HG03378 (cell line): ENCODE measurements around the gene PCDHGA12.
A peak's percentile ranks its signal among the peaks of the same experiment; 100 is the strongest.

Experiments used
- ATAC-seq: cut with Tn5 transposase; IDR thresholded peaks from one replicate; pipeline ENCODE4 v1.9.1; 2021; ENCODE audit warnings: mild to moderate bottlenecking, moderate library complexity; ENCODE audit not compliant: unreplicated experiment

Gene PCDHGA12

DNA sequence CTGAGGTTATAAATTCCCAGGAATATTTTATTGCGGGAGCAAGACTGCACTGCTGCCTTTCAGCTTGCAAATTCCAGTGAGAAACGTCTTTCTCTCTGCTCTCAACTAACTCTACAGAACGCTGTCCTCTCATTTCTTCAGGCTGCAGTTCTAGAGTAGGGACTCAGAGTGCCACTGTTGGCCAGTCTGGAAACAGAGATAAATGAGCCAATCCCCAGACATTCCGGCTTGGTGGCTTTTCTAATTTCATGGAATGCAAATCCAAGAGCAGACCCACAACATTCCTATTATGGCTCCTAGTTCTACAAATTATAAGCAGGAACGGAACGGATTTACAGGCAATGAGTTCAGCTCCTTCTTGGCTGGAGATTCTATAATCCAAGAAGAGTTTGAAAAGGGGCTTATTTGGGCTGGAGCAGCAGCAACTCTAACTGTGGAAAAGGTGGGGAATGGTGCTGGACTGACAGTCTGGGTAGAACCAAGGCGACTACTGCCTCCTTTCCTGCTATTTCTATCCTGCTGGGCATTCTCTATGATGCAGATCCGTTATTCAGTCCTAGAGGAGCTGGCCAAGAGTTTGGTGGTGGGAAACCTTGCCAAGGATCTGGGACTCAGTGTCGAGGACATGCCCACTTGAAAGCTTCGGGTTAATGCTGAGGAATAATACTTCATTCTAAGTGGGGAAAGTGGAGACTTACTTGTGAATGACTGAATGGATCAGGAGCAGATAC, 9.3 kb downstream of the PCDHGA12 start:
- no peak for ATAC-seq

DNA sequence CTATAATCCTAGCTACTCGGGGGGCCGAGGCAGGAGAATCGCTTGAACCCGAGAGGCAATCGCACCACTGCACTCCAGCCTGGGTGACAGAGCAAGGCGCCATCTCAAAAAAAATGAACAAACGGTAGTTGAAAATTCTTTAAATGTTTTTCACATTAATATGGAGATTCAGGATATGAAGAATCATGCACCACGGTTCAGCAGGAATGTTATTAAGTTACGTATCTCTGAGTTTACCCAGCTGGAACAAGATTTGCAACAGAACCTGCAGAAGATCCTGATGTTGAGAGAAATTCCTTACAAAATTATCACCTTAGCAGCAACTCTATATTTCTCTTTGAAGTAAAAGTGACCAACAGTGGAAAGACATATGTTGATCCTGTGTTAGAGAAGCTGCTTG, 10.0 kb downstream of the PCDHGA12 start:
- no peak for ATAC-seq

DNA sequence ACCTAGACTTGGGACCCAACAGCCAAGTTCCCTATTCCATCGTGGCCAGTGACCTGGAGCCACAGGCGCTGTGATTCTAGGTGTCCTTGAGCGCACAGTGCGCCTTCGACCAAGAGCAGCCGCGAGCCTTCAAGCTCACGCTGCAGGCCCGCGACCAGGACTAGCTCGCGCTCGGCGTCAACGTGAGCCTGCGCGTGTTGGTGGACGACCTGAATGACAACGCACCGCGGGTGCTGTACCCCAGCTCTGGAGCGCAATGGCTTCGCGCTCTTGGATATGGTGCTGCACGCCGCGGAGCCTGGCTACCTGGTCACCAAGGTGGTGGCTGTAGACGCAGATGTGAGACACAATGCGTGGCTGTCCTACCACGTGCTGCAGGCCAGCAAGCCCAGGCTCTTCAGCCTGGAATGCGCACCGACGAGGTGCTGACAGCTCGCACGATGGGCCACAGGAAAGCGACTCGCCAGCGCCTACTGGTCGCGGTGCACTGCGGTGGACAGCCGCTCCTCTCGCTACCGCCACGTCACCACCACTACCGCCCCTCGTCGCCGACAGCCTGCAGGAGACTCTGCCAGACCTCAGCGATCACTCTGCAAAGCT, 11.4 kb downstream of the PCDHGA12 start:
- ATAC-seq: no peak

DNA sequence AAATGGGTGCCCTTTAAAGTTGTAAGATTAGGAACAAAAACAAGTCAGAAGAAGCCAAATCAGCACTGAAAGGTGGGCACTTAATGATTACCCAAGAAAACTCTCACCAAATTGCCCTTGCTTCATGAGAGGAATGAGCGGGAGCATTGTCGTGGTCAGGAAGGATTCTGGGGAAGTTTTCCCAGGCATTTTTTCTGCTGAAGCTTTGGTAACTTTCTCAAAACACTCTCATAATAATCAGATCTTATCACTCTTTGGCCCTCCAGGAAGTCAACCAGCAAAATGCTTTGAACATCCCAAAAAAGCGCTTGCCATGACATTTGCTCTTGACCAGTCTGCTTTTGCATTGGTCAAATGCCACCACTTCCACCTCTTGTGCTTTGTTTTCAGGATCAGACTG, 35.0 kb downstream of the PCDHGA12 start:
- ATAC-seq: no peak

DNA sequence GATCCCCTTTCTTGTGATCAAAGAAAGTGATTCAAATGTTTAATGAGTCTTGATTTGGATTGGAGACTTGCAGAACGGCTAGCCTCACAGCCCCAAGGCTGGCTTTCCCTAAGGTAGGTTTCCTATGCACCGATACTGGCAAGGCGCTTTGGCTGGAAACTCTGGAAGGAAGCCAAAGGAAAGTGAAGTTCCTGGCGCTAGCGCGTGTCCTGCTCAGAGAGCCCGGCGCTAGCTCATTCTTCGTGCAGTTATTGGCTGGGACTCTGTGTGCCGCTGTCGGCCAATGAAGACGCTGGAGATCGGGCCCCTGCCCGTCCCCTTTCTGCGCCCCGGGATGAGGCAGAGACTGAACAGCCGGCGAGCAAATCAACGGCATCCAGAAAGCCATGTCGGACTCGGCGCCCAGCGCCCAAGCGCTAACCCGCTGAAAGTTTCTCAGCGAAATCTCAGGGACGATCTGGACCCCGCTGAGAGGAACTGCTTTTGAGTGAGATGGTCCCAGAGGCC, 45.4 kb downstream of the PCDHGA12 start, which contains the start of gene PCDHGC3:
PCDHGC3 (plus strand) TSS at position 342 of the 507 bp plus-strand sequence; CDS start at position 493, 151 bp downstream.
- peak; percentile 96 for ATAC-seq

DNA sequence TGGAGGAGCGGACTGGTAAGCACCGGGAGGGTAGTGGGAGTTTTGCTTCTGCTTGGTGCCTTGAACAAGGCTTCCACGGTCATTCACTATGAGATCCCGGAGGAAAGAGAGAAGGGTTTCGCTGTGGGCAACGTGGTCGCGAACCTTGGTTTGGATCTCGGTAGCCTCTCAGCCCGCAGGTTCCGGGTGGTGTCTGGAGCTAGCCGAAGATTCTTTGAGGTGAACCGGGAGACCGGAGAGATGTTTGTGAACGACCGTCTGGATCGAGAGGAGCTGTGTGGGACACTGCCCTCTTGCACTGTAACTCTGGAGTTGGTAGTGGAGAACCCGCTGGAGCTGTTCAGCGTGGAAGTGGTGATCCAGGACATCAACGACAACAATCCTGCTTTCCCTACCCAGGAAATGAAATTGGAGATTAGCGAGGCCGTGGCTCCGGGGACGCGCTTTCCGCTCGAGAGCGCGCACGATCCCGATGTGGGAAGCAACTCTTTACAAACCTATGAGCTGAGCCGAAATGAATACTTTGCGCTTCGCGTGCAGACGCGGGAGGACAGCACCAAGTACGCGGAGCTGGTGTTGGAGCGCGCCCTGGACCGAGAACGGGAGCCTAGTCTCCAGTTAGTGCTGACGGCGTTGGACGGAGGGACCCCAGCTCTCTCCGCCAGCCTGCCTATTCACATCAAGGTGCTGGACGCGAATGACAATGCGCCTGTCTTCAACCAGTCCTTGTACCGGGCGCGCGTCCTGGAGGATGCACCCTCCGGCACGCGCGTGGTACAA, 46.0 kb downstream of the PCDHGA12 start:
- ATAC-seq: peak; percentile 23

DNA sequence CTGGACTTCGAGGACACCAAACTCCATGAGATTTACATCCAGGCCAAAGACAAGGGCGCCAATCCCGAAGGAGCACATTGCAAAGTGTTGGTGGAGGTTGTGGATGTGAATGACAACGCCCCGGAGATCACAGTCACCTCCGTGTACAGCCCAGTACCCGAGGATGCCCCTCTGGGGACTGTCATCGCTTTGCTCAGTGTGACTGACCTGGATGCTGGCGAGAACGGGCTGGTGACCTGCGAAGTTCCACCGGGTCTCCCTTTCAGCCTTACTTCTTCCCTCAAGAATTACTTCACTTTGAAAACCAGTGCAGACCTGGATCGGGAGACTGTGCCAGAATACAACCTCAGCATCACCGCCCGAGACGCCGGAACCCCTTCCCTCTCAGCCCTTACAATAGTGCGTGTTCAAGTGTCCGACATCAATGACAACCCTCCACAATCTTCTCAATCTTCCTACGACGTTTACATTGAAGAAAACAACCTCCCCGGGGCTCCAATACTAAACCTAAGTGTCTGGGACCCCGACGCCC, 46.8 kb downstream of the PCDHGA12 start:
- ATAC-seq: no peak

DNA sequence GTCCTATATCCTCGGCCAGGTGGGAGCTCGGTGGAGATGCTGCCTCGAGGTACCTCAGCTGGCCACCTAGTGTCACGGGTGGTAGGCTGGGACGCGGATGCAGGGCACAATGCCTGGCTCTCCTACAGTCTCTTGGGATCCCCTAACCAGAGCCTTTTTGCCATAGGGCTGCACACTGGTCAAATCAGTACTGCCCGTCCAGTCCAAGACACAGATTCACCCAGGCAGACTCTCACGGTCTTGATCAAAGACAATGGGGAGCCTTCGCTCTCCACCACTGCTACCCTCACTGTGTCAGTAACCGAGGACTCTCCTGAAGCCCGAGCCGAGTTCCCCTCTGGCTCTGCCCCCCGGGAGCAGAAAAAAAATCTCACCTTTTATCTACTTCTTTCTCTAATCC, 47.5 kb downstream of the PCDHGA12 start:
- no peak for ATAC-seq

DNA sequence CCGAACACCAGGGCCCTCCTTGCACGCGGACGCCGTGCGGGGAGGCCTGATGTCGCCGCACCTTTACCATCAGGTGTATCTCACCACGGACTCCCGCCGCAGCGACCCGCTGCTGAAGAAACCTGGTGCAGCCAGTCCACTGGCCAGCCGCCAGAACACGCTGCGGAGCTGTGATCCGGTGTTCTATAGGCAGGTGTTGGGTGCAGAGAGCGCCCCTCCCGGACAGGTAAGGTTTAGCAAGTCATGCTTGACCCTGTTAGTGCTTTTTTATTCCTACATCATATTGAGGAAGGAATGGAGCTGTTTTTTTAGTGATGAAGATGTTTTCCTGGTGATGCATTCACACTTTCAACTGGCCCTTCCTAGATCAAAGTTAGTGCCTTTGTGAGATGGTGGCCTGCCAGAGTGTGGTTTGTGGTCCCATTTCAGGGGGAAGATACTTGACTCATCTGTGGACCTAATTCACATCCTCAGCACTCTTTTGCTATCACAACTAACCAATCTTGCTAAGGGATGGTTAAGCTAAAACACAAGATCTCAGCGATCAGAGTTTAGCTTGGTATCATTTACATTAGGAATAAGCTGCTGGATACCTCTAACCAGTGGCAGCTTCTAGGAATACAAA, 48.1 kb downstream of the PCDHGA12 start:
- ATAC-seq: no peak

DNA sequence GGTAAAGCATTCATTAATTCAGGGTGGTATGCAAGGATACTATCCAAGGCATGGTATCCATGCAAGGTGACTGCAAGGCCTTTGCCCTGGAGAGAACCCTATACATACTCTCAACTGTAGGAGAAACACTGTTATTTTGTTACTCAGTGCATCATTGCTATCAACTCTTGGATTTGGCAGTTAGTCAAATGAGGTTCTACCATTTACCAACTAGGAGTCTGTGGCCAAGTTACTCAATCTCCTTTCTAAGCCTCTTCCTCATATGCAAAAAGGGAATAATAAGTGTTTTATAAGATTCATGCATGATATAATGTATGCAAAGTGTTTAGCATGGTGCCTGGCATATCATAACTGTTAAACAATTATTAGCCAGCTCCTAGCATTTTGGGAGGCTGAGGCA, 49.5 kb downstream of the PCDHGA12 start:
- no peak for ATAC-seq
